Spleen (tissue), 11 donors: ENCODE measurements around the gene EHHADH. TPM values are rescaled to one million over a fixed set of nuclear protein-coding genes. Genes with fewer than 3 reads are reported as not detected.
"Not testable (repeated sequence)": the region's sequence is repeated elsewhere in the genome, so short reads cannot be mapped to it uniquely, and the experiment has no call there.

Experiments used
- DNase-seq: peaks from one replicate; pipeline ENCODE4 v3.0.0-alpha.2; 2020
- H3K27ac ChIP-seq, 8 donors: fragments of 200-600 bp; sonication (generic) in 7 of 8; 1 replicate in 4 of 8; 2 replicates in 4 of 8; pipeline versions ENCODE4 v1.5.0 to v1.8.0; 2016 to 2021; ENCODE audit warnings: inconsistent platforms in 4 of 8, mild to moderate bottlenecking in 4 of 8, moderate library complexity in 1 of 8
- H3K27me3 ChIP-seq, 7 donors: fragments of 200-600 bp; sonication (generic) in 6 of 7; replicated peaks in 1 of 7; 1 replicate in 4 of 7; 2 replicates in 3 of 7; pipeline versions ENCODE4 v1.5.0 to v1.8.0; 2016 to 2021; ENCODE audit warnings: inconsistent platforms in 3 of 7, mild to moderate bottlenecking in 1 of 7
- H3K36me3 ChIP-seq, 6 donors: fragments of 200-600 bp; sonication (generic) in 5 of 6; 1 replicate in 4 of 6; 2 replicates in 2 of 6; pipeline versions ENCODE4 v1.5.0 to v1.8.0; 2016 to 2021; ENCODE audit warnings: inconsistent platforms in 2 of 6
- H3K4me1 ChIP-seq, 6 donors: fragments of 200-600 bp; sonication (generic) in 5 of 6; 1 replicate in 3 of 6; 2 replicates in 3 of 6; pipeline versions ENCODE4 v1.5.0 to v1.8.0; 2016 to 2021; ENCODE audit warnings: inconsistent platforms in 3 of 6
- H3K4me3 ChIP-seq, 8 donors: fragments of 200-600 bp; sonication (generic) in 7 of 8; 1 replicate in 4 of 8; 2 replicates in 4 of 8; pipeline versions ENCODE4 v1.5.0 to v1.8.0; 2016 to 2021; ENCODE audit warnings: inconsistent platforms in 4 of 8, mild to moderate bottlenecking in 4 of 8, moderate library complexity in 2 of 8
- H3K9me3 ChIP-seq, 8 donors: fragments of 200-600 bp; sonication (generic) in 7 of 8; 1 replicate in 4 of 8; 2 replicates in 4 of 8; pipeline versions ENCODE4 v1.5.0 to v1.8.0; 2016 to 2021; ENCODE audit warnings: inconsistent platforms in 4 of 8
- CTCF ChIP-seq, 11 experiments: fragments of 200-600 bp in 7 of 11; fragments of 450-650 bp in 4 of 11; sonication (generic) in 4 of 11; IDR thresholded peaks in 8 of 11; conservative IDR thresholded peaks in 3 of 11; 1 replicate in 7 of 11; 2 replicates in 4 of 11; pipeline versions ENCODE4 v1.4.0 to v1.8.0; 2016 to 2021; ENCODE audit warnings: antibody characterized with exemption in 11 of 11, inconsistent platforms in 4 of 11, mild to moderate bottlenecking in 1 of 11
- POLR2A ChIP-seq, 3 donors: fragments of 450-650 bp; IDR thresholded peaks; one replicate each; pipeline ENCODE4 v1.5.1; 2017; ENCODE audit warnings: antibody characterized with exemption in 3 of 3, mild to moderate bottlenecking in 1 of 3
- POLR2AphosphoS5 ChIP-seq, 3 donors: sonication (generic); formaldehyde crosslinking; IDR thresholded peaks; one replicate each; pipeline ENCODE4 v1.5.1; 2017; ENCODE audit warnings: antibody characterized with exemption in 3 of 3
- WGBS, 5 donors: extraction: QIAGEN DNeasy Blood & Tissue Kit in 3 of 5; methylation state at CpG; one replicate each; pipeline versions ENCODE4 v1.1.5 to v1.1.7; 2013 to 2018; 5-methylcytosine and 5-hydroxymethylcytosine counted together
- intact Hi-C: fragments of 100-400 bp; cut with DNase I; formaldehyde crosslinking; loops from one replicate; pipeline ENCODE4 v1.15.0; 2023; ENCODE audit warnings: low total_unique reads
- polyA plus RNA-seq, 3 donors: library from polyadenylated mRNA; stranded (reverse); fragments of 200-250 nt; gene quantifications; one replicate each; pipeline ENCODE4 v1.2.1, GENCODE V29; 2013
- total RNA-seq, 7 donors: library from RNA; depleted of rRNA in 3 of 7; stranded (reverse); fragments of >200 nt in 3 of 7; fragmentation: NEBNext Ultra II Directional in 4 of 7; extraction: Animal tissue kit (Norgen Biotek cat#: 25700) in 4 of 7; gene quantifications; one replicate each; pipeline versions ENCODE4 v1.1.0 to v1.2.1, GENCODE V29; 2016 to 2021
- donor health status: healthy with polysubstance abuse.
- donor health status: DM: no; HTN: no; CAD: no; lungs with moderate emphysema.
- donor health status: DM: no; HTN: no; CAD: no.
- donor health status: Bipolar disorder and iron deficiency.
- donor health status: healthy.
- donor health status: DM: no; HTN: no; CAD: no.
- donor health status: DM: yes; HTN: yes; CAD: no.

The EHHADH gene
- total and polyA plus RNA-seq, 10 donors, result 1.3 to 18.9 (median 7.4) TPM

GRCh38 chr3:185264849-185265553 is 11.2 kb upstream of the EHHADH start:
- Histone ChIP-seq H3K4me3 (no peak overlapping the region), H3K36me3 (no peaks in the 10 kb centered on the region), H3K4me1 (no peaks in the 10 kb centered on the region), H3K27me3 (peaks cover 0 to 27% (median 0%) of the 10 kb centered on the region in 7 donors), H3K27ac (no peak overlapping the region), H3K9me3 (peaks cover 0 to 3% (median 0%) of the 10 kb centered on the region in 8 donors)
- no peak for TF ChIP-seq CTCF (IDR thresholded peaks at IDR 0.05 in 8 of 11, conservative IDR thresholded peaks at IDR 0.05 in 3 of 11)
- no peak for TF ChIP-seq POLR2AphosphoS5 (IDR thresholded peaks at IDR 0.05)
- no peak for TF ChIP-seq POLR2A (IDR thresholded peaks at IDR 0.05)
- WGBS, 5 donors, result 92 to 96% (median 95%) methylated on average over 25 of the region's 25 CpGs
- intact Hi-C loops, result no loop called here
- DNase-seq, result no peak

GRCh38 chr3:185263423-185263822 is 9.6 kb upstream of the EHHADH start:
- WGBS, 5 donors, result 80 to 95% (median 92%) methylated on average over 4 of the region's 4 CpGs
- intact Hi-C loops, result no loop called here
- TF ChIP-seq CTCF (IDR thresholded peaks at IDR 0.05 in 8 of 11, conservative IDR thresholded peaks at IDR 0.05 in 3 of 11) (no peak), POLR2A (IDR thresholded peaks at IDR 0.05) (no peak)
- peaks cover 0 to 16% (median under 1%) of the 10 kb centered on the region in 8 donors for H3K9me3 ChIP-seq
- H3K4me3 ChIP-seq, result no peak overlapping the region
- no peak for DNase-seq
- H3K27me3 ChIP-seq, result peaks cover 0 to 12% (median 0%) of the 10 kb centered on the region in 7 donors
- H3K4me1 ChIP-seq, result no peaks in the 10 kb centered on the region
- H3K36me3 ChIP-seq, result no peaks in the 10 kb centered on the region
- no peak overlapping the region for H3K27ac ChIP-seq

GRCh38 chr3:185257334-185257733 is 3.5 kb upstream of the EHHADH start:
- Histone ChIP-seq H3K27ac (no peak overlapping the region), H3K27me3 (peaks cover 0 to 6% (median 0%) of the 10 kb centered on the region in 7 donors), H3K9me3 (peaks cover 0 to 41% (median 17%) of the 10 kb centered on the region in 8 donors), H3K36me3 (no peaks in the 10 kb centered on the region), H3K4me1 (peaks cover 0 to 19% (median 0%) of the 10 kb centered on the region in 6 donors), H3K4me3 (no peak overlapping the region)
- no peak for TF ChIP-seq CTCF (IDR thresholded peaks at IDR 0.05 in 8 of 11, conservative IDR thresholded peaks at IDR 0.05 in 3 of 11)
- TF ChIP-seq POLR2A (IDR thresholded peaks at IDR 0.05), result no peak
- TF ChIP-seq POLR2AphosphoS5 (IDR thresholded peaks at IDR 0.05), result no peak
- WGBS, 5 donors, result 90 to 100% (median 98%) methylated on average over 1 of the region's 1 CpG
- intact Hi-C loops, result no loop called here
- no peak for DNase-seq

- no peak for DNase-seq
- H3K36me3 ChIP-seq, result no peaks in the 10 kb centered on the region
- WGBS, 5 donors, result 89 to 98% (median 94%) methylated on average over 4 of the region's 4 CpGs
- H3K27me3 ChIP-seq, result peaks cover 0 to 6% (median 0%) of the 10 kb centered on the region in 7 donors
- H3K9me3 ChIP-seq, result peaks cover 0 to 36% (median 17%) of the 10 kb centered on the region in 8 donors
- intact Hi-C loops, result no loop called here
- H3K4me3 ChIP-seq, result no peak overlapping the region
- H3K27ac ChIP-seq, result no peak overlapping the region
- peaks cover 0 to 20% (median 0%) of the 10 kb centered on the region in 6 donors for H3K4me1 ChIP-seq
- TF ChIP-seq POLR2A (IDR thresholded peaks at IDR 0.05), result no peak
- TF ChIP-seq CTCF (IDR thresholded peaks at IDR 0.05 in 8 of 11, conservative IDR thresholded peaks at IDR 0.05 in 3 of 11), result no peak
- TF ChIP-seq POLR2AphosphoS5 (IDR thresholded peaks at IDR 0.05), result no peak
Observed at GRCh38 chr3:185254799-185255198, 950 bp upstream of the EHHADH start.

- H3K27ac ChIP-seq, H3K27me3 ChIP-seq, DNase-seq, intact Hi-C loops, H3K36me3 ChIP-seq: not testable (repeated sequence)
- H3K9me3 ChIP-seq, result peaks cover 0 to 22% (median 13%) of the 10 kb centered on the region in 8 donors
- H3K4me3 ChIP-seq, result peak overlapping the region in 5 of 8 donors; percentile 47 to 70 (median 59)
- 85 to 95% (median 88%) methylated on average over 4 of the region's 4 CpGs for WGBS, 5 donors
- peaks cover 0 to 20% (median 0%) of the 10 kb centered on the region in 6 donors for H3K4me1 ChIP-seq
Observed at GRCh38 chr3:185253133-185253532, 716 bp downstream of the EHHADH start.
